Measurements from ENCODE around the gene PRPS1L1.

The PRPS1L1 gene

DNA sequence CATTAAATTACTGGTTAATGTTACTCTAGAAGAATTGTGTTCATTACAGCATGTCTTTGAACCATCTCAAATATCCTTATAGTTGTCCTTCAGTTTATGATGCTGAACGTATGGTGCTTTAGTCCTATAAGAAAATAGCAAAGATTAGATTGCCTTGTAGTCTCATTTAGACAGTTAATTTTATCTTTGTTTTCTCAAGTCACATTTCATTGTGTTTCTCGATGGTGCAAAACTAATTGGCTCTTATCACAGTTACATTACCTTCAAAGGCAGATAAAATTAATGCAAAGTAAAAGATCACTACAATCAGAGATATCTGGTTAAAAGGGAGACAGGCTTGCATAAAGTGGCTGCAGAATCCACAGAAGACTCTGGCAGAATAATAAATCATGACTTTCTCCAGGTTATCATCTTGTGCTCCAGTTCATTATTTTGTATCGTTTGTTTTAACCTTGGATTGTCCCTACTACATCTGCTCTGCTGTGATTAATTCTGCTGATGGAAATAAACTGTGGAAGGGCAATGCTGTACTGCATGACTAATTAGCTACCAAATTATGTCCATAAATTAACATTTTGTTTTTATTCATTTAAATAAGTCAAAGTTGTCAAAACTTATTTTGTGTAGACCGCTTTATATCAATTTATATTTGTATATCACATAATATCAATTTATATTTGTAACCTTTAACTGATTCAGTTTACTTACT, 24.2 kb downstream of the PRPS1L1 start:
- TF ChIP-seq SIN3A (IDR thresholded peaks at IDR 0.05; ENCODE audit: borderline replicate concordance, insufficient read depth, low read length): no peak
- TF ChIP-seq FOXP2 (optimal IDR thresholded peaks at IDR 0.05; ENCODE audit: borderline replicate concordance, extremely low read depth, extremely low read length, insufficient read depth): no peak
- no peak for TF ChIP-seq TAF1 (IDR thresholded peaks at IDR 0.05; ENCODE audit: borderline replicate concordance, insufficient read depth, low read length)
- no peak for TF ChIP-seq POLR2AphosphoS5 (IDR thresholded peaks at IDR 0.05; ENCODE audit: low read depth, low read length)
- TF ChIP-seq, protein P1, sequence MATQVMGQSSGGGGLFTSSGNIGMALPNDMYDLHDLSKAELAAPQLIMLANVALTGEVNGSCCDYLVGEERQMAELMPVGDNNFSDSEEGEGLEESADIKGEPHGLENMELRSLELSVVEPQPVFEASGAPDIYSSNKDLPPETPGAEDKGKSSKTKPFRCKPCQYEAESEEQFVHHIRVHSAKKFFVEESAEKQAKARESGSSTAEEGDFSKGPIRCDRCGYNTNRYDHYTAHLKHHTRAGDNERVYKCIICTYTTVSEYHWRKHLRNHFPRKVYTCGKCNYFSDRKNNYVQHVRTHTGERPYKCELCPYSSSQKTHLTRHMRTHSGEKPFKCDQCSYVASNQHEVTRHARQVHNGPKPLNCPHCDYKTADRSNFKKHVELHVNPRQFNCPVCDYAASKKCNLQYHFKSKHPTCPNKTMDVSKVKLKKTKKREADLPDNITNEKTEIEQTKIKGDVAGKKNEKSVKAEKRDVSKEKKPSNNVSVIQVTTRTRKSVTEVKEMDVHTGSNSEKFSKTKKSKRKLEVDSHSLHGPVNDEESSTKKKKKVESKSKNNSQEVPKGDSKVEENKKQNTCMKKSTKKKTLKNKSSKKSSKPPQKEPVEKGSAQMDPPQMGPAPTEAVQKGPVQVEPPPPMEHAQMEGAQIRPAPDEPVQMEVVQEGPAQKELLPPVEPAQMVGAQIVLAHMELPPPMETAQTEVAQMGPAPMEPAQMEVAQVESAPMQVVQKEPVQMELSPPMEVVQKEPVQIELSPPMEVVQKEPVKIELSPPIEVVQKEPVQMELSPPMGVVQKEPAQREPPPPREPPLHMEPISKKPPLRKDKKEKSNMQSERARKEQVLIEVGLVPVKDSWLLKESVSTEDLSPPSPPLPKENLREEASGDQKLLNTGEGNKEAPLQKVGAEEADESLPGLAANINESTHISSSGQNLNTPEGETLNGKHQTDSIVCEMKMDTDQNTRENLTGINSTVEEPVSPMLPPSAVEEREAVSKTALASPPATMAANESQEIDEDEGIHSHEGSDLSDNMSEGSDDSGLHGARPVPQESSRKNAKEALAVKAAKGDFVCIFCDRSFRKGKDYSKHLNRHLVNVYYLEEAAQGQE (IDR thresholded peaks at IDR 0.05; ENCODE audit: insufficient read depth in 1 of 2, low read depth in 2 of 2, low read length in 2 of 2): no peak

DNA sequence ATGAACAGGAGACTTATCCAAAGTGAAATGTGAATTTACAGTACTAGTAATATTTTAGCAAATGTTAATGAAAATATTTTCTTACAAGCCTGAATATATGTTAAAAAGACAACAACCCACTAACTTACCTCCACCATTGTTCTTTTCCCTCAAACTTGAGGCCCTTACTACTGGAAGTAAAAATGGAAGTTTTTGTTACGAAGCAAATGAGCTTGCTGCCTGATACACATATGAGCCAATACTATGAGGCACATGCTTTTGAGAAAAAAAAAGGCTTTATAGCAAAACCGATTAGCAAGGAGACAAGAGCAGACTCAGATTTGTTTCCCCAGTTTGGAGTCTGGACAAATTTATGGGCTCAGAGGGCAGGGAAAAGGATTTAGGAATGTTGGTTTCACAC, 29.0 kb downstream of the PRPS1L1 start:
- TF ChIP-seq SIN3A (IDR thresholded peaks at IDR 0.05; ENCODE audit: borderline replicate concordance, insufficient read depth, low read length): no peak
- TF ChIP-seq TAF1 (IDR thresholded peaks at IDR 0.05; ENCODE audit: borderline replicate concordance, insufficient read depth, low read length): no peak

DNA sequence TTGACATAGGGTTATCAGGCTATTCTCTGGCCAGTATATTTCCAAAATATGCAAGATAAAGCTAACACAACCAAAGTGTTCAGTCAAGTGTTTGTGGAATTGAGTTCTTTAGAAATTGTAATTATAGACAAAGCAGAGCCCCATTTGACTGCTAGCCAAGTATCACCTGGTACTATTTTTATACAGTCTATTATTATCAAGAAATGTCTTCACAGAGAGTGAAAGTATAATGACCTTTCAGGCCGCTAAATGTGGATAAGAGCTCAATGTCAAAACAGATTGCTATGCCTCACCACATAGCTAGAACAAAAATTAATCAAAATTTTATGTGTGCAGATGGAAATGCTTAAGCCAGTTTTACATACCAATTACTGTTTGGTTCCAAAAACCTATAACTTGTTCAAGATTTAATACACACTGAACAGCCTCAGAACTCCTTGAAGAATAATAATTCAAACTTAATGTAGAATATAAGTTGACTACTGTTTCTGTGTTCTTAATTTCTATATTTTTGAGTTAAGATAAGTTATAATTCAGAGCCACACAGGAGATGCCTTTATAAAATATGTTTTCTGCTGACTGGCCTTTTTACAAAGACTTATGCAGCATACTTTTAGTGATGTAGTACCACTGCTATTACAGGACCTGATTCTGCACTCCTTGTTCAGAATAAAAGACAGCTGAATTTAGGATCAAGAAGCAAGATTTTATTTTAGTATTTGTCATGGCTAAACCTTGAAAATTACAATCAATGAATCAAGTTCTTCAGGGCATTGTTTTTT, 31.0 kb downstream of the PRPS1L1 start:
- no peak for TF ChIP-seq POLR2AphosphoS5 (IDR thresholded peaks at IDR 0.05; ENCODE audit: low read depth, low read length)
- TF ChIP-seq, protein P1 (IDR thresholded peaks at IDR 0.05; ENCODE audit: insufficient read depth in 1 of 2, low read depth in 2 of 2, low read length in 2 of 2): no peak

DNA sequence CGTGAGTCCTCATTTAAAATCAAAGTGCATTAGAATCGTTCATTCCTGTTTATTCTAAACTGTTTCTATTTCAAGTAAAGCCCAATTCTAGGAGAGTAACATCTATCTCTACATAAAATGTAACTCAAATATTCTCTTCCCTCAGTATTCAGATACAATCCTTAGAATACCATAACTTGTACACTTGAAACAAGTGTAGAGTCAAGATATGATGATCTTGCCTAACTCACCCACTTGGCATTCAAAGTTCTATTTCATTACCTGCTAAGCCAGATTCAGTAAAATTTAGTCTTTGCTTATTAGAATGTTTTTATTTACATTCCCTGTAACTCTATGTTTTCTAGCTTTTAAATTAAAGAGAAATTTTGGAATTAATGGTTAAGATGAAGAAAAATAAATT, 31.6 kb downstream of the PRPS1L1 start:
- TF ChIP-seq POLR2AphosphoS5 (IDR thresholded peaks at IDR 0.05; ENCODE audit: low read depth, low read length) (no peak), FOXP2 (optimal IDR thresholded peaks at IDR 0.05; ENCODE audit: borderline replicate concordance, extremely low read depth, extremely low read length, insufficient read depth) (no peak), SIN3A (IDR thresholded peaks at IDR 0.05; ENCODE audit: borderline replicate concordance, insufficient read depth, low read length) (no peak), TAF1 (IDR thresholded peaks at IDR 0.05; ENCODE audit: borderline replicate concordance, insufficient read depth, low read length) (no peak)
- TF ChIP-seq, protein P1 (IDR thresholded peaks at IDR 0.05; ENCODE audit: insufficient read depth in 1 of 2, low read depth in 2 of 2, low read length in 2 of 2): no peak

DNA sequence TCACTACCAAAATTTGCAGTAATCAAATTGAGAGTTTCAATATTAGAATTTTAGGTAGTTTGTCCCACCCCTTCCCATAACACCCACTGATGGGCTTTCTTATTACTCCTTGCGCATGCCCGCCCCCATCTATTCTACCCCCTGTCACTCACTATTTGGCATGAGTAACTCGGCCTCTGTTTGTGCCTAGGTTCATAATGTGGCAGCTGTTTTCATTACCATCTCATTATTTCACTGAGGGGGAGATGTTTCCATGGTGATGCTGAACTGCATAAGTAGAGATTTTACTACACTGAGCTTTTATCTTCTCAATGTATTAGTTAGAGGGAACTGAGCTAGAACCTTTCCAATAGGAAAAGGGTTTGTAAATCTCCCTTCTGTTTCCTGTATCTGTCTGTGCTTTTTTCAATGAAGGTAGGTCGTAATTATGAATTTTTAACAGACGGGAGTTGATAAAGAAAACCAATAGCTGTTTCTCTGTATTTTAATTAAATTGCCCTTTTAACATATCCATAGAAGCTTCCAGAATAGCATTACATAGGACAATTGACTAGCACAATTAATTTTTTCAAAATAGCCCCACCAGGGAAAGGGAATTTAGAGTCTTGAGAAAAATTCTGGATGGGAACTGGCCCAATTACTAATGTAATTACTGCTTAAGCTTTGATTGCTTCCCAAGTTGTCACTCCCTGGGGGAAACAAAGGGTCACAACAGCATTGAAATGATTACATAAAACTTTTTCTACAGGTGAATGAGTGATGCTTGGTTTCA, 33.4 kb downstream of the PRPS1L1 start:
- TF ChIP-seq, protein P1 (IDR thresholded peaks at IDR 0.05; ENCODE audit: insufficient read depth in 1 of 2, low read depth in 2 of 2, low read length in 2 of 2): no peak
- TF ChIP-seq POLR2AphosphoS5 (IDR thresholded peaks at IDR 0.05; ENCODE audit: low read depth, low read length) (no peak), SIN3A (IDR thresholded peaks at IDR 0.05; ENCODE audit: borderline replicate concordance, insufficient read depth, low read length) (no peak), TAF1 (IDR thresholded peaks at IDR 0.05; ENCODE audit: borderline replicate concordance, insufficient read depth, low read length) (no peak), FOXP2 (optimal IDR thresholded peaks at IDR 0.05; ENCODE audit: borderline replicate concordance, extremely low read depth, extremely low read length, insufficient read depth) (no peak)
